ENCODE measurements around the gene MAVS. TPM values are rescaled to one million over a fixed set of nuclear protein-coding genes. Genes with fewer than 3 reads are reported as not detected.
A peak's percentile ranks its signal among the peaks of the same experiment; 100 is the strongest.

MAVS gene
- polyA plus RNA-seq, 4 donors = 6.2 to 32.7 (median 21.5) TPM

DNA sequence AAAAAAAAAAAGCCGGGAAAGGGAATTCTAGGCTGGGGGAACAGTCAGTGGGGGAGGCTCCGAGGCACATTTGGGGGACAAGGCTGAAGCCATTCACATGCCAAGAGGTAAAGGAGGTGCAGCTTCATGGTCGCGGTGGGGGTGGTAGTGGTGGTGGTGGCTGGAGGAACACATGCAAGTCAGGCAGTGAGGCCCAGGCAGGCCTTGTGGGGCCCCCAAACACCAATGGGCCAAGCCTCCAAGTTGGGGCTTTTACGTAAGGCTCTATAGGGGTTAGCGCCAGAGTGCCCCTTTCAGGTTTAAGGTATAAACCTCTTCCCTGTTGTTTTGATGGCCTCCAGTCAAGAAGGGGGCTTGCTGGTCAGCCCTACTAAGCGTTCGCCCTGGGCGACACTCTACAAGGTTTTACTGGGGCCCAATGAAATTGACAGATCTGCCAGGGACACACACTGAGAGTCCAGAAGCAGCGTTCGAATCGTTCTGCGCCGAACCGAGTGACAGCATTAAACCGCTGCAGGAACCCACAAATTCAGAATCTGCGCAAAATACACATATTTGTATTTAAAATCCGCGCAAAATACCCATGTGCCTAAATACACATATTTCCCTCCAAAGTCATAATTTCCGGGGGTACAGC is 27.1 kb upstream of the MAVS start:
- peak overlapping the region; percentile 98 to 100 (median 99) for H3K27ac ChIP-seq (ENCODE audit: low read depth in 1 of 3, low read length in 2 of 3)
- peaks cover 6 to 23% (median 16%) of the 10 kb centered on the region in 3 donors for H3K36me3 ChIP-seq (ENCODE audit: control insufficient read depth in 3 of 3, insufficient read depth in 2 of 3, low read depth in 1 of 3, low read length in 3 of 3)
- H3K27me3 ChIP-seq (ENCODE audit: control insufficient read depth in 3 of 3, insufficient read depth in 3 of 3, low read length in 3 of 3) = no peaks in the 10 kb centered on the region
- FAIRE-seq = no peak
- WGBS, 3 donors = 59 to 65% (median 63%) methylated on average over 19 to 20 of the region's 20 CpGs
- peak in 1 of 2 donors; percentile 20 for DNase-seq
- peaks cover 0 to 24% (median 4%) of the 10 kb centered on the region in 3 donors for H3K4me1 ChIP-seq (ENCODE audit: control insufficient read depth in 3 of 3, insufficient read depth in 2 of 3, low read depth in 1 of 3, low read length in 2 of 3)
- H3K4me3 ChIP-seq (ENCODE audit: low read depth in 1 of 3, low read length in 3 of 3) = peak overlapping the region in 2 of 3 donors; percentile 70 to 91
- H3K9me3 ChIP-seq (ENCODE audit: control insufficient read depth in 2 of 2, insufficient read depth in 1 of 2, low read depth in 1 of 2, low read length in 1 of 2) = no peaks in the 10 kb centered on the region

DNA sequence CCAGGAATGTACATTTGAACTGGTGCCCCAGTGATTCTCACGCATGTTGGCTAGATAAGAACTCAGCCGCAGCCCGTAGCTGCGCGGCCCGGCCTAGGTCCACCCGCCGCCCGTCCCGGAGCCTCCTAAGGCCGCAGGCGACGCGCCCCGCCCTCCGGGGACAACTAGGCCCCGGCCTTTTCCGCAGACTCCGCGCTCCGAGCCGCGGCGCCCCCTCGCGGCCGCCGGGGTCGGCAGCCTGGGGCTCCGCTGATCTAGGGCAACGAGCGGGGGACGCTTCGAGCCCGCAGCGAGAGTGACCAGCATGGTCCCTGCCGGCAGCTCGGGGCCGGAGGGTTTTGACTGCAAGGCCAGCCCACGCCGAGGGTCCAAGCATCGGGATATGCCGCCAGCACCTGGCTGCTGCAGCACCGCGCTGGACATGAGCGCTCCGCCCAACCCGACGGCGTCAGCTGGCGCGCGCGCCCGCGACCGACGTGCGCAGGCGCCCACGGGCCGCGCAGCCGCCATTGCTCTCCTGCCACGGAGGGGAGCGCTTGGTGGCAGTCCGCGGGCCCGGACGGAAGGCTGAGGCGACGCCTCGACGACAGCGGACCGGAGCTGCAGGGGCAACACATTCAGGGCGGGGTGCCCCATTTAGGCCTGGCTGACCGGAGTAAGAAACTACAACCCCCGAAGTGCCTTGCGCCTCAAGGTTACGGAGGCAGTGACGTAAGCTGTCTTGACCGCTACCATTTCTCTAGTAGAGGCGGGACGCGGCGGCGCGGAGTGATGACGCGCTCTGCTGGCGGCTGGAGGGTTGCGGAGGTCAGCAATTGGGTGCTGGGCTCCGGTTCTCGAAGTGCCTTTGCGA is 26.4 kb upstream of the MAVS start, which contains the start of gene AP5S1:
AP5S1 (plus strand) TSS at position 500 of the 853 bp plus-strand sequence. CDS start 1,571 bp downstream, outside the sequence.
- peak within 1 kb of the TSS; percentile 98 to 100 (median 99) for H3K27ac ChIP-seq (ENCODE audit: low read depth in 1 of 3, low read length in 2 of 3)
- H3K4me3 ChIP-seq (ENCODE audit: low read depth in 1 of 3, low read length in 3 of 3) = peak within 1 kb of the TSS; percentile 66 to 91 (median 70)
- no peaks in the 10 kb centered on the region for H3K9me3 ChIP-seq (ENCODE audit: control insufficient read depth in 2 of 2, insufficient read depth in 1 of 2, low read depth in 1 of 2, low read length in 1 of 2)
- peaks cover 0 to 24% (median 4%) of the 10 kb centered on the region in 3 donors for H3K4me1 ChIP-seq (ENCODE audit: control insufficient read depth in 3 of 3, insufficient read depth in 2 of 3, low read depth in 1 of 3, low read length in 2 of 3)
- 0% methylated on average over 80 to 96 of the region's 96 CpGs for WGBS, 3 donors
- DNase-seq (peak; percentile 96 to 99), FAIRE-seq (no peak)
- peaks cover 6 to 30% (median 16%) of the 10 kb centered on the region in 3 donors for H3K36me3 ChIP-seq (ENCODE audit: control insufficient read depth in 3 of 3, insufficient read depth in 2 of 3, low read depth in 1 of 3, low read length in 3 of 3)
- no peaks in the 10 kb centered on the region for H3K27me3 ChIP-seq (ENCODE audit: control insufficient read depth in 3 of 3, insufficient read depth in 3 of 3, low read length in 3 of 3)

DNA sequence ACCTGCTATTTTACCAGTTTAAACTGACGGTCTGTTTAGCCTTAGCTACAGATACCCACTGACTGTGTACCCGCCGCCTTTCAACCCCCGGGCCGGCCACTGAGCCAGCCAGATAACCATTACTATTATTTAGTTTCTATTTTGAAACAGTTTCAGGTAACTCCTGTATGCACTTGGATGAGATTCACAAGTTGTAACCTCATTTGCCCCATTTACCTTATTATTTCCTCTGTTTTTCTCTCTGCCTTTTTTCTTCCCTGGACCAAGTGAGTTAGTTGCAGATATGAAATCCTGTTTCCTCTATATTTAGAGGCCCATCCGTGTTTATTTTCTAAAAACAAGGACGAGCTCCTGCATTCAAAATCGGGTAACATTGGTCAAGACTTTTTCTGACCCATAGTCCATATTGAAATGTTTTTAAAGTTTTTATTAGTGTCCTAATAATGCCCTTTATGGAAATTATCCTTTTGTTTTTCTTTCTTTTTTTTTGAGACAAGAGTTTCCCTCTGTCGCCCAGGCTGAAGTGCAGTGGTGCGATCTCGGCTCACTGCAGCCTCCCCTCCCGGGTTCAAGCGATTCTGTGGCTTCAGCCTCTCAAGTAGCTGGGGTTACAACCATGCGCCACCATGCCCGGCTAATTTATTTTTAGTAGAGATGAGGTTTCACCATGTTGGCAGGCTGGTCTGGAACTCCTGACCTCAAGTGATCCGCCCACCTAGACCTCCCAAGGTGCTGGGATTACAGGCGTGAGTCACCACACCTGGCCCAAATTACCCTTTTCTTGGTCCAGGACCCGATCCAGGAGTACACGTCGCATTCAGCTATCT is 25.5 kb upstream of the MAVS start:
- Histone ChIP-seq H3K4me3 (ENCODE audit: low read depth in 1 of 3, low read length in 3 of 3) (peak overlapping the region; percentile 66 to 91 (median 70)), H3K36me3 (ENCODE audit: control insufficient read depth in 3 of 3, insufficient read depth in 2 of 3, low read depth in 1 of 3, low read length in 3 of 3) (peaks cover 6 to 39% (median 16%) of the 10 kb centered on the region in 3 donors), H3K27ac (ENCODE audit: low read depth in 1 of 3, low read length in 2 of 3) (peak overlapping the region; percentile 98 to 100 (median 99)), H3K9me3 (ENCODE audit: control insufficient read depth in 2 of 2, insufficient read depth in 1 of 2, low read depth in 1 of 2, low read length in 1 of 2) (no peaks in the 10 kb centered on the region), H3K4me1 (ENCODE audit: control insufficient read depth in 3 of 3, insufficient read depth in 2 of 3, low read depth in 1 of 3, low read length in 2 of 3) (peaks cover 0 to 24% (median 4%) of the 10 kb centered on the region in 3 donors), H3K27me3 (ENCODE audit: control insufficient read depth in 3 of 3, insufficient read depth in 3 of 3, low read length in 3 of 3) (no peaks in the 10 kb centered on the region)
- 26 to 41% (median 35%) methylated on average over 20 of the region's 20 CpGs for WGBS, 3 donors
- FAIRE-seq = no peak
- DNase-seq = no peak

DNA sequence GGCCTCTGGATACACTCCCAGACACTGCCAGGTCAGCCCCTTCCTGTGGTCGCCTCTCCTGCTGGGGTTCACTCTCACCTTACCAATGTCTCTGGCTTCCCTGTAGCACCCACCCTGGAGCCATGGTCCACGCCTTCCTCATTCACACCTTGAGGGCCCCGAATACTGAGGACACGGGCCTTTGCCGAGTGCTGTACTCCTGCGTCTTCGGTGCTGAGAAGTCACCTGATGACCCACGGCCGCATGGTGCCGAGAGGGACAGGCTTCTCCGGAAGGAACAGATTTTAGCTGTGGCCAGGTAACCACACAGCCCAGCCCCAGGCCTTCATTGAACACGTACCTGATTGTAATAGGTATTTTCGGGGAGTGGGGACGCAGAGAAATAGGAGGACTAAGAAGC is 24.6 kb upstream of the MAVS start:
- no peak overlapping the region for H3K4me3 ChIP-seq (ENCODE audit: low read depth in 1 of 3, low read length in 3 of 3)
- DNase-seq (no peak), FAIRE-seq (no peak)
- WGBS, 3 donors = 94 to 96% (median 95%) methylated on average over 14 of the region's 14 CpGs
- H3K27me3 ChIP-seq (ENCODE audit: control insufficient read depth in 3 of 3, insufficient read depth in 3 of 3, low read length in 3 of 3) = no peaks in the 10 kb centered on the region
- H3K27ac ChIP-seq (ENCODE audit: low read depth in 1 of 3, low read length in 2 of 3) = no peak overlapping the region
- peaks cover 0 to 24% (median 4%) of the 10 kb centered on the region in 3 donors for H3K4me1 ChIP-seq (ENCODE audit: control insufficient read depth in 3 of 3, insufficient read depth in 2 of 3, low read depth in 1 of 3, low read length in 2 of 3)
- H3K36me3 ChIP-seq (ENCODE audit: control insufficient read depth in 3 of 3, insufficient read depth in 2 of 3, low read depth in 1 of 3, low read length in 3 of 3) = peaks cover 6 to 48% (median 16%) of the 10 kb centered on the region in 3 donors
- H3K9me3 ChIP-seq (ENCODE audit: control insufficient read depth in 2 of 2, insufficient read depth in 1 of 2, low read depth in 1 of 2, low read length in 1 of 2) = no peaks in the 10 kb centered on the region

DNA sequence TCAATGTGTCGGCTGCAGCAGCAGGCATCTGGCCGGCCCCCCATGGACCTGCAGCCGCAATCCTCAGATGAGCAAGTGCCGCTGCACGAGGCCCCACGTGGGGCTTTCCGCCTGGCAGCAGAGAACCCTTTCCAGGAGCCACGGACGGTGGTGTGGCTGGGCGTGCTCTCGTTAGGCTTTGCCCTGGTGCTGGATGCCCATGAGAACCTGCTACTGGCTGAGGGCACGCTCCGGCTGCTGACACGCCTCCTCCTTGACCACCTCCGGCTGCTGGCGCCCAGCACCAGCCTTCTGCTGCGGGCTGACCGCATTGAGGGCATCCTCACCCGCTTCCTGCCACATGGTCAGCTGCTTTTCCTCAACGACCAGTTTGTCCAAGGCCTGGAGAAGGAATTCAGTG is 22.8 kb upstream of the MAVS start:
- DNase-seq = no peak
- FAIRE-seq = no peak
- H3K4me1 ChIP-seq (ENCODE audit: control insufficient read depth in 3 of 3, insufficient read depth in 2 of 3, low read depth in 1 of 3, low read length in 2 of 3) = peaks cover 0 to 14% (median 4%) of the 10 kb centered on the region in 3 donors
- H3K27me3 ChIP-seq (ENCODE audit: control insufficient read depth in 3 of 3, insufficient read depth in 3 of 3, low read length in 3 of 3) = no peaks in the 10 kb centered on the region
- no peak overlapping the region for H3K4me3 ChIP-seq (ENCODE audit: low read depth in 1 of 3, low read length in 3 of 3)
- 93 to 97% (median 96%) methylated on average over 17 to 20 of the region's 20 CpGs for WGBS, 3 donors
- H3K27ac ChIP-seq (ENCODE audit: low read depth in 1 of 3, low read length in 2 of 3) = no peak overlapping the region
- peaks cover 6 to 54% (median 16%) of the 10 kb centered on the region in 3 donors for H3K36me3 ChIP-seq (ENCODE audit: control insufficient read depth in 3 of 3, insufficient read depth in 2 of 3, low read depth in 1 of 3, low read length in 3 of 3)
- no peaks in the 10 kb centered on the region for H3K9me3 ChIP-seq (ENCODE audit: control insufficient read depth in 2 of 2, insufficient read depth in 1 of 2, low read depth in 1 of 2, low read length in 1 of 2)

DNA sequence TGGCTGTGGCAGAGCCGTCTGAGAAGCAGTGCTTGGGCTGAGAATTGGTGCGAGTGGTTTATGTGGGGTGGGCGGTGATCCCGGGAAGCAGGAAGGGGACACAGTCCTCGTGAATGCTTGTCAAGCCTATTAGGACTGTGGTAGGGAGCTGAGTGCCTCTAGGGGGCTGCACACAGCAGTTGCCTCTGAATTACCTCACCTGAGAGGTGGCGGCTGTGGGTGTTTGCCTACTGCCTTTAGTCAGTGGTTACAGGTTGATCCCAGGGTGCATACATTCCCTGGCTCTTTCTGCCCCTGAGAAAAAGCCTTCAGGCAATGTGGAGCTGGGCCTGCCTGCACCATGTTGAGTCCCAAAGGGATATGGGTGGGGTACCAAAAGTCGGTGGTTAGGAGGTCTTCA is 21.1 kb upstream of the MAVS start:
- DNase-seq = no peak
- H3K27me3 ChIP-seq (ENCODE audit: control insufficient read depth in 3 of 3, insufficient read depth in 3 of 3, low read length in 3 of 3) = no peaks in the 10 kb centered on the region
- WGBS, 3 donors = 79 to 86% (median 80%) methylated on average over 7 of the region's 7 CpGs
- no peak overlapping the region for H3K4me3 ChIP-seq (ENCODE audit: low read depth in 1 of 3, low read length in 3 of 3)
- peaks cover 0 to 5% (median 0%) of the 10 kb centered on the region in 3 donors for H3K4me1 ChIP-seq (ENCODE audit: control insufficient read depth in 3 of 3, insufficient read depth in 2 of 3, low read depth in 1 of 3, low read length in 2 of 3)
- peaks cover 6 to 54% (median 16%) of the 10 kb centered on the region in 3 donors for H3K36me3 ChIP-seq (ENCODE audit: control insufficient read depth in 3 of 3, insufficient read depth in 2 of 3, low read depth in 1 of 3, low read length in 3 of 3)
- no peak overlapping the region for H3K27ac ChIP-seq (ENCODE audit: low read depth in 1 of 3, low read length in 2 of 3)
- FAIRE-seq = no peak
- H3K9me3 ChIP-seq (ENCODE audit: control insufficient read depth in 2 of 2, insufficient read depth in 1 of 2, low read depth in 1 of 2, low read length in 1 of 2) = no peaks in the 10 kb centered on the region

DNA sequence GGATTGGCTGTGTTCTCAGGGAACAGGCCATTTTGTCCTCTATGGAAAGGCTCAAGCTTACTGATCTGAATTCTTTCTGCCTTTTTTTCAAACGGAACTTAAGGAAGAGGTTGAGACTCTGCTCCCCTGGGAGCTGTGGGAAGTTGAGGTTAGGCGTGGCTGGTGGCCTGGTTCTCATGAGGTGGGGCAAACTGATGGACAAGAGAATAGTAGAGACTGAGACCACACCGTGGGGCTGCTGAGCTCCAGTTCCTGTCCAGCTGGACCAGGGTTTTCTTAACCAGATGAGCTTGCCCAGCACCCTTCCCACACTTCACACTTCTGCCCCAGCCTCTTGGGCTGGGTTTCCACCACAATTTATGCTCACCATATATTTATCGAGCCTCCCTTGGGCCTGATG is 20.2 kb upstream of the MAVS start:
- WGBS, 3 donors = 73 to 90% (median 78%) methylated on average over 4 of the region's 4 CpGs
- H3K4me1 ChIP-seq (ENCODE audit: control insufficient read depth in 3 of 3, insufficient read depth in 2 of 3, low read depth in 1 of 3, low read length in 2 of 3) = peaks cover 0 to 2% (median 0%) of the 10 kb centered on the region in 3 donors
- H3K36me3 ChIP-seq (ENCODE audit: control insufficient read depth in 3 of 3, insufficient read depth in 2 of 3, low read depth in 1 of 3, low read length in 3 of 3) = peaks cover 6 to 54% (median 16%) of the 10 kb centered on the region in 3 donors
- no peaks in the 10 kb centered on the region for H3K27me3 ChIP-seq (ENCODE audit: control insufficient read depth in 3 of 3, insufficient read depth in 3 of 3, low read length in 3 of 3)
- H3K27ac ChIP-seq (ENCODE audit: low read depth in 1 of 3, low read length in 2 of 3) = no peak overlapping the region
- no peaks in the 10 kb centered on the region for H3K9me3 ChIP-seq (ENCODE audit: control insufficient read depth in 2 of 2, insufficient read depth in 1 of 2, low read depth in 1 of 2, low read length in 1 of 2)
- FAIRE-seq = no peak
- no peak overlapping the region for H3K4me3 ChIP-seq (ENCODE audit: low read depth in 1 of 3, low read length in 3 of 3)
- no peak for DNase-seq

DNA sequence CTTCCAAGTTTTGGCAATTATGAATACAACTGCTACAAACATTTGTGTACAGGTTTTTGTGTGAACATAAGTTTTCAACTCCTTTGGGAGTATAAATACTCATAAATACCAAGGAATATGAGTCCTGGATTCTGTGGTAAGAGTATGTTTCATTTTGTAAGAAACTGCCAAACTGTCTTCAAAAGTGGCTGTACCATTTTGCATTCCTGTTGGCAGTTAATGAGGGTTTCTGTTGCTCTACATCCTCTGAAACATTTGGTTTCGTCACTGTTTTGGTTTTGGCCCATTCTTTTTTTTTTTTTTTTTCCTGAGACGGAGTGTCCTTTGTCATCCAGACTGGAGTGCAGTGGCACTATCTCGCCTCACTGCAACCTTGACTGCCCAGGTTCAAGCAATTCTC is 17.8 kb upstream of the MAVS start:
- Histone ChIP-seq H3K4me1 (ENCODE audit: control insufficient read depth in 3 of 3, insufficient read depth in 2 of 3, low read depth in 1 of 3, low read length in 2 of 3) (no peaks in the 10 kb centered on the region), H3K9me3 (ENCODE audit: control insufficient read depth in 2 of 2, insufficient read depth in 1 of 2, low read depth in 1 of 2, low read length in 1 of 2) (no peaks in the 10 kb centered on the region), H3K27me3 (ENCODE audit: control insufficient read depth in 3 of 3, insufficient read depth in 3 of 3, low read length in 3 of 3) (no peaks in the 10 kb centered on the region), H3K36me3 (ENCODE audit: control insufficient read depth in 3 of 3, insufficient read depth in 2 of 3, low read depth in 1 of 3, low read length in 3 of 3) (peaks cover 0 to 41% (median 7%) of the 10 kb centered on the region in 3 donors), H3K4me3 (ENCODE audit: low read depth in 1 of 3, low read length in 3 of 3) (no peak overlapping the region), H3K27ac (ENCODE audit: low read depth in 1 of 3, low read length in 2 of 3) (no peak overlapping the region)
- FAIRE-seq (no peak), DNase-seq (no peak)
- WGBS, 3 donors = 83 to 100% (median 93%) methylated on average over 3 of the region's 3 CpGs

Data from small intestine (tissue), 7 donors.